ENCODE data around the gene ACR.

DNA sequence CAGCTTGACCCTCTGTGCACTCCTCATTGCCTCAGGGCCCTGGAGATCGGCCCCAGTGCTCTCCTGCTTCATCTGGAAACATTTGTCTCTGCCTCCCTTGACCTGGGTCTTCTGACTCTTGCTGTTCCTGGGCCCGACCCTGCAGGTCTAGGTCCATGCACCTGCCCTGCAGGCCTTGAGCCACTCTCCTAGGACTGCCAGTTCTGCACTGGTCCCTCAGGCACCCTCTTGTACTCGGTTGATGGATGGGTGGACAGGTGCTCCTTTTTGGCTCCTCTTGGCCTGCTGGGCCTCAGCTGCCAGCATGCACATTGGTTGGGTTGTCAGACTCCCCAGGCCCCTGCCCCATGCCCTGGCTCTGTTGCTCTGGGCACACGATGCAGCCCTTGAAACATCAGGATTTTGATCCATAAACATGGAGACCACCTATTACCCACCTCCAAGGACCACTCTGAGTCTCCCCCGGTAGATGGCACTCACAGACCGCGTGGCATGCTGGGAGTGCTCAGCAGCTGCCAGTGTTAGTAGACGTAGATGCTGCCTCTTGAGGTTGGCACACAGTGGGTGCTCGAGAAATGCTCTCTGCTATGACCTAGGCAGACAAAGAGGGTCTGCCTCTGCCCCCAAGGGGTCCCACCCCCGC is 20.2 kb upstream of the ACR start:
- TF ChIP-seq POLR2A (IDR thresholded peaks at IDR 0.05) (no peak), POLR2AphosphoS5 (IDR thresholded peaks at IDR 0.05) (no peak), EP300 (IDR thresholded peaks at IDR 0.05) (no peak)
- TF ChIP-seq, protein P1, sequence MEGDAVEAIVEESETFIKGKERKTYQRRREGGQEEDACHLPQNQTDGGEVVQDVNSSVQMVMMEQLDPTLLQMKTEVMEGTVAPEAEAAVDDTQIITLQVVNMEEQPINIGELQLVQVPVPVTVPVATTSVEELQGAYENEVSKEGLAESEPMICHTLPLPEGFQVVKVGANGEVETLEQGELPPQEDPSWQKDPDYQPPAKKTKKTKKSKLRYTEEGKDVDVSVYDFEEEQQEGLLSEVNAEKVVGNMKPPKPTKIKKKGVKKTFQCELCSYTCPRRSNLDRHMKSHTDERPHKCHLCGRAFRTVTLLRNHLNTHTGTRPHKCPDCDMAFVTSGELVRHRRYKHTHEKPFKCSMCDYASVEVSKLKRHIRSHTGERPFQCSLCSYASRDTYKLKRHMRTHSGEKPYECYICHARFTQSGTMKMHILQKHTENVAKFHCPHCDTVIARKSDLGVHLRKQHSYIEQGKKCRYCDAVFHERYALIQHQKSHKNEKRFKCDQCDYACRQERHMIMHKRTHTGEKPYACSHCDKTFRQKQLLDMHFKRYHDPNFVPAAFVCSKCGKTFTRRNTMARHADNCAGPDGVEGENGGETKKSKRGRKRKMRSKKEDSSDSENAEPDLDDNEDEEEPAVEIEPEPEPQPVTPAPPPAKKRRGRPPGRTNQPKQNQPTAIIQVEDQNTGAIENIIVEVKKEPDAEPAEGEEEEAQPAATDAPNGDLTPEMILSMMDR (IDR thresholded peaks at IDR 0.05) = no peak
